A549 (cell line): ENCODE data around the gene CTNNA1. TPM values are rescaled to one million over a fixed set of nuclear protein-coding genes. Genes with fewer than 3 reads are reported as not detected.

Experiments used
- ATAC-seq, 2 experiments: fragments of 200-7000 bp in 1 of 2; fragments of >200 bp in 1 of 2; cut with Nextera tagmentation in 1 of 2; cut with Tn5 transposase in 1 of 2; 3 replicates each; pipeline versions ENCODE4 v1.8.0 to v1.9.1; 2018 to 2020; ENCODE audit warnings: mild to moderate bottlenecking in 1 of 2, moderate library complexity in 1 of 2
- CTCF ChIA-PET: fragments of 300-600 bp; sonication (Branson Sonifier 250); formaldehyde crosslinking; extraction: SDS; loops from one replicate; lab custom pipeline; 2021; ENCODE audit warnings: antibody characterized with exemption, inconsistent platforms; lab: Yijun Ruan, JAX
- POLR2A ChIA-PET: fragments of 350-600 bp; formaldehyde crosslinking; extraction: SDS; loops from one replicate; lab custom pipeline; 2021; ENCODE audit warnings: antibody characterized with exemption, inconsistent platforms; lab: Yijun Ruan, JAX
- DNase-seq, 2 experiments: peaks; one replicate each; pipeline versions ENCODE4 v3.0.0 to v3.0.0-alpha.2; 2011 to 2016; ENCODE audit warnings: low read depth in 1 of 2, low spot score in 1 of 2
- FAIRE-seq: peaks from 2 replicates; lab custom pipeline; 2011; peaks lifted over from hg19 to GRCh38; lab: Jason Lieb, UNC
- H3K27ac ChIP-seq, 2 experiments: fragments of >200 bp; sonication (Bioruptor Twin); formaldehyde crosslinking; 3 replicates each; pipeline ENCODE4 v1.5.1; 2016 to 2017
- H3K4me1 ChIP-seq: fragments of >200 bp; sonication (Bioruptor Twin); formaldehyde crosslinking; 3 replicates; pipeline ENCODE4 v1.6.1; 2016
- H3K4me2 ChIP-seq: fragments of >200 bp; sonication (Bioruptor Twin); formaldehyde crosslinking; 3 replicates; pipeline ENCODE4 v1.6.1; 2016
- H3K4me3 ChIP-seq: fragments of >200 bp; sonication (Bioruptor Twin); formaldehyde crosslinking; 3 replicates; pipeline ENCODE4 v1.5.1; 2016
- H3K9me3 ChIP-seq: fragments of >200 bp; sonication (Bioruptor Twin); formaldehyde crosslinking; 3 replicates; pipeline ENCODE4 v1.6.1; 2016
- CTCF ChIP-seq: fragments of >200 bp; sonication (Bioruptor Twin); formaldehyde crosslinking; IDR thresholded peaks from 3 replicates; pipeline ENCODE4 v1.5.1; 2016
- E2F6 ChIP-seq: IDR thresholded peaks from 2 replicates; pipeline ENCODE4 v1.6.1; 2012; ENCODE audit warnings: low read depth, borderline replicate concordance
- EHMT2 ChIP-seq: fragments of 200-600 bp; sonication (generic); IDR thresholded peaks from 2 replicates; pipeline ENCODE4 v1.6.1; 2016; ENCODE audit warnings: antibody characterized with exemption, low read depth, mild to moderate bottlenecking, moderate library complexity
- ESRRA ChIP-seq: fragments of 150-350 bp; IDR thresholded peaks from 2 replicates; pipeline ENCODE4 v1.6.1; 2014; ENCODE audit warnings: mild to moderate bottlenecking, low read length, borderline replicate concordance
- GATA3 ChIP-seq: IDR thresholded peaks from 2 replicates; pipeline ENCODE4 v1.6.1; 2012; ENCODE audit warnings: borderline replicate concordance
- HES2 ChIP-seq: fragments of >200 bp; sonication (Bioruptor Twin); formaldehyde crosslinking; IDR thresholded peaks from 2 replicates; pipeline ENCODE4 v1.6.1; 2016
- HOXA7 ChIP-seq: fragments of 250-450 bp; sonication (Bioruptor Pico); IDR thresholded peaks from 2 replicates; pipeline ENCODE4 v1.5.0; 2020; ENCODE audit warnings: mild to moderate bottlenecking, moderate library complexity
- HOXB13 ChIP-seq: fragments of 250-450 bp; sonication (Bioruptor Pico); IDR thresholded peaks from 2 replicates; pipeline ENCODE4 v1.5.0; 2020; ENCODE audit warnings: low read depth, mild to moderate bottlenecking, moderate library complexity
- JUNB ChIP-seq: fragments of >200 bp; sonication (Bioruptor Twin); formaldehyde crosslinking; IDR thresholded peaks from 2 replicates; pipeline ENCODE4 v1.6.1; 2016
- MAZ ChIP-seq: fragments of 150-350 bp; IDR thresholded peaks from 2 replicates; pipeline ENCODE4 v1.6.1; 2014; ENCODE audit warnings: antibody characterized with exemption, low read depth, low read length, borderline replicate concordance
- NR3C1 ChIP-seq: fragments of >200 bp; sonication (Bioruptor Twin); formaldehyde crosslinking; IDR thresholded peaks from 3 replicates; pipeline ENCODE4 v1.6.1; 2017
- POLR2AphosphoS2 ChIP-seq: conservative IDR thresholded peaks from 2 replicates; pipeline ENCODE4 v1.6.1; 2012; ENCODE audit warnings: low read length, improper control_type of control experiment, inconsistent platforms
- RAD21 ChIP-seq, 2 experiments: fragments of >200 bp in 1 of 2; sonication (Bioruptor Twin) in 1 of 2; formaldehyde crosslinking in 1 of 2; IDR thresholded peaks in 1 of 2; conservative IDR thresholded peaks in 1 of 2; 2 replicates in 1 of 2; 3 replicates in 1 of 2; pipeline ENCODE4 v1.6.1; 2012 to 2018; ENCODE audit warnings: inconsistent platforms in 1 of 2
- RCOR1 ChIP-seq: fragments of 150-350 bp; IDR thresholded peaks from 2 replicates; pipeline ENCODE4 v1.6.1; 2014; ENCODE audit warnings: antibody characterized with exemption, low read length, low read depth
- REST ChIP-seq: fragments of 200-600 bp; sonication (generic); IDR thresholded peaks from 2 replicates; pipeline ENCODE4 v1.6.1; 2016; ENCODE audit warnings: antibody characterized with exemption, mild to moderate bottlenecking, moderate library complexity
- RFX5 ChIP-seq: fragments of 450-650 bp; IDR thresholded peaks from 2 replicates; pipeline ENCODE4 v1.7.1; 2014; ENCODE audit warnings: antibody characterized with exemption, mild to moderate bottlenecking, moderate library complexity
- RNF2 ChIP-seq: fragments of 200-600 bp; sonication (generic); IDR thresholded peaks from 2 replicates; pipeline ENCODE4 v1.6.1; 2016; ENCODE audit warnings: low read depth, mild to moderate bottlenecking, antibody characterized with exemption, moderate library complexity, borderline replicate concordance
- SMC3 ChIP-seq: fragments of >200 bp; sonication (Bioruptor Twin); formaldehyde crosslinking; IDR thresholded peaks from 3 replicates; pipeline ENCODE4 v1.6.1; 2018; ENCODE audit warnings: inconsistent platforms
- TP53 ChIP-seq: fragments of 250-450 bp; sonication (Bioruptor Pico); IDR thresholded peaks from 2 replicates; pipeline ENCODE4 v1.5.0; 2021; ENCODE audit warnings: mild to moderate bottlenecking, moderate library complexity
- USF2 ChIP-seq: fragments of 450-650 bp; IDR thresholded peaks from 2 replicates; pipeline ENCODE4 v1.6.1; 2014; ENCODE audit warnings: antibody characterized with exemption
- ZC3H11A ChIP-seq: fragments of 450-650 bp; IDR thresholded peaks from 2 replicates; pipeline ENCODE4 v1.6.1; 2014; ENCODE audit warnings: antibody characterized with exemption, mild to moderate bottlenecking
- ZFP36 ChIP-seq: fragments of 450-650 bp; IDR thresholded peaks from 2 replicates; pipeline ENCODE4 v1.6.1; 2014; ENCODE audit warnings: borderline replicate concordance; ENCODE audit not compliant: partially characterized antibody
- ZNF302 ChIP-seq: fragments of 250-450 bp; sonication (Bioruptor Pico); IDR thresholded peaks from 2 replicates; pipeline ENCODE4 v1.9.0; 2021; ENCODE audit warnings: inconsistent platforms, mild to moderate bottlenecking, moderate library complexity
- WGBS: methylation state at CpG from one replicate; pipeline ENCODE4 v1.1.6; 2017; ENCODE audit errors: missing lambda C conversion rate; 5-methylcytosine and 5-hydroxymethylcytosine counted together
- polyA plus RNA-seq, 4 experiments: library from polyadenylated mRNA; depleted of rRNA in 3 of 4; stranded (reverse); fragments of >200 nt; fragmentation: RNase III in 1 of 4; extraction: RNeasy Plus Mini Kit Qiagen cat#74134 plus additional on column Dnase treatment in 1 of 4; gene quantifications; 2 replicates in 3 of 4; 3 replicates in 1 of 4; pipeline ENCODE4 v1.2.3, GENCODE V29; 2011 to 2017

Gene CTNNA1
- polyA plus RNA-seq, 2 of the 4 experiments (the other 2 are of a cell fraction) = 154 to 184 TPM

- no peak for ATAC-seq
- H3K9me3 ChIP-seq = no peaks in the 10 kb centered on the region
- no peak overlapping the region for H3K27ac ChIP-seq
- H3K4me1 ChIP-seq = peaks cover 3% of the 10 kb centered on the region; the same call in 1 of the 3 replicates
- H3K4me2 ChIP-seq = no peak overlapping the region
- ChIA-PET POLR2A (no interaction called here), CTCF (no interaction called here)
- FAIRE-seq = no peak
- WGBS = 96% methylated on average over 7 of the region's 7 CpGs
- H3K4me3 ChIP-seq = no peak overlapping the region
- TF ChIP-seq NR3C1 (no peak), POLR2AphosphoS2 (no peak), HOXA7 (CRISPR knock-in tag) (no peak), JUNB (no peak), ZC3H11A (no peak)
- no peak for DNase-seq
These were observed 228.4 kb downstream of the CTNNA1 start for GRCh38 chr5:138981586-138981985.

- H3K27ac ChIP-seq = no peak overlapping the region
- no peak overlapping the region for H3K4me2 ChIP-seq
- WGBS = 94% methylated on average over 2 of the region's 2 CpGs
- no peak overlapping the region for H3K4me3 ChIP-seq
- H3K4me1 ChIP-seq = no peaks in the 10 kb centered on the region
- FAIRE-seq (no peak), ATAC-seq (no peak), DNase-seq (no peak)
- TF ChIP-seq HOXB13 (CRISPR knock-in tag) (no peak), TP53 (CRISPR knock-in tag) (no peak), GATA3 (no peak), RCOR1 (no peak), USF2 (no peak), HES2 (no peak), ZFP36 (no peak), ZNF302 (no peak), MAZ (no peak), E2F6 (no peak), RNF2 (no peak), EHMT2 (no peak), RFX5 (no peak), RAD21 (conservative IDR thresholded peaks at IDR 0.05 in 1 of 2, IDR thresholded peaks at IDR 0.05 in 1 of 2) (no peak), SMC3 (no peak), REST (no peak), ESRRA (no peak), CTCF (no peak)
- TF ChIP-seq, all 56 proteins: peak for 0
- no peaks in the 10 kb centered on the region for H3K9me3 ChIP-seq
- CTCF ChIA-PET = interaction anchor here (0.6 to 1.2 kb wide), 5 partner anchors 12 to 178 kb away, joined by 3 to 5 read pairs (median 3); no protein-coding TSS in a partner anchor
- POLR2A ChIA-PET = no interaction called here
These were observed 230.8 kb downstream of the CTNNA1 start for GRCh38 chr5:138983984-138984383.
